WTC11 (cell line): Measurements from ENCODE around the gene TSPAN18.

Experiments used
- ESRRA ChIP-seq: sonication (generic); formaldehyde crosslinking; IDR thresholded peaks from 2 replicates; pipeline ENCODE4 v1.8.1; 2022; ENCODE audit warnings: mild to moderate bottlenecking, missing genetic modification reagents, borderline replicate concordance
- FOXP1 ChIP-seq: sonication (generic); formaldehyde crosslinking; IDR thresholded peaks from 2 replicates; pipeline ENCODE4 v1.8.0; 2022; ENCODE audit warnings: missing genetic modification reagents, mild to moderate bottlenecking, moderate library complexity, borderline replicate concordance
- GRHL2 ChIP-seq: fragments of 250-450 bp; sonication (Bioruptor Pico); IDR thresholded peaks from 2 replicates; pipeline ENCODE4 v1.8.0; 2022; ENCODE audit warnings: mild to moderate bottlenecking, moderate library complexity; ENCODE audit not compliant: insufficient replicate concordance, severe bottlenecking
- NFYB ChIP-seq: sonication (generic); formaldehyde crosslinking; conservative IDR thresholded peaks from 2 replicates; pipeline ENCODE4 v1.8.0; 2022; ENCODE audit warnings: low read depth, missing genetic modification reagents
- NR1H2 ChIP-seq: sonication (generic); formaldehyde crosslinking; IDR thresholded peaks from 2 replicates; pipeline ENCODE4 v1.9.0; 2021; ENCODE audit warnings: mild to moderate bottlenecking, moderate library complexity, missing genetic modification reagents
- SP1 ChIP-seq: sonication (generic); formaldehyde crosslinking; conservative IDR thresholded peaks from 2 replicates; pipeline ENCODE4 v1.8.1; 2022; ENCODE audit warnings: missing genetic modification reagents
- TF ChIP-seq, protein P1 (sequence below): fragments of 200-600 bp; IDR thresholded peaks from 2 replicates; pipeline ENCODE4 v1.8.0; 2022; ENCODE audit warnings: antibody characterized with exemption
- TF ChIP-seq, protein P2 (sequence below): sonication (generic); formaldehyde crosslinking; IDR thresholded peaks from 2 replicates; pipeline ENCODE4 v1.8.0; 2023; ENCODE audit warnings: missing genetic modification reagents, mild to moderate bottlenecking, borderline replicate concordance
- TF ChIP-seq, protein P3 (sequence below): sonication (generic); formaldehyde crosslinking; IDR thresholded peaks from 2 replicates; pipeline ENCODE4 v1.8.0; 2022; ENCODE audit warnings: mild to moderate bottlenecking, missing genetic modification reagents
- TF ChIP-seq, protein P4 (sequence below): sonication (generic); formaldehyde crosslinking; IDR thresholded peaks from 2 replicates; pipeline ENCODE4 v1.8.1; 2023; ENCODE audit warnings: mild to moderate bottlenecking, missing genetic modification reagents, borderline replicate concordance
- TF ChIP-seq, protein P5 (sequence below): sonication (generic); formaldehyde crosslinking; IDR thresholded peaks from 2 replicates; pipeline ENCODE4 v1.8.0; 2022; ENCODE audit warnings: mild to moderate bottlenecking, missing genetic modification reagents

DNA sequence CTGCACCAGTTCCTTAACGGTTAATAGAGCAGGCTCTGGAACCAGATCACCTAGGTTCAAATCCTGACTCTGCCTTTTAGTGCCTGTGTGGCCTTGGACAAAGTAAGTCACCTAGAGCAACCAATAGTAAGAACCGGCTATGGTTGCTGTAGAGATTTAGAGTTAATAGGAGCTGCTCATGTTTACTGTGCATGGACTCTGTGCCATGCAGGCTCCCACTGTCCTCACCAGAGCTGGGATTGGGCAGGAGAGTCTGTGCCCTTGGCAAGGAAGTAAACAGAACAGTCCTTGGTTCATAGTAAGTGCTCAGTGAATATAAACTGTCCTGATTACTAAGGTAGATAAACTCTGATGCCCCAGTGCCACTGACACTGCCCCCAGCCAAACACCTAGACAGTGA lies 225.3 kb downstream of the TSPAN18 start:
- TF ChIP-seq, protein P1, sequence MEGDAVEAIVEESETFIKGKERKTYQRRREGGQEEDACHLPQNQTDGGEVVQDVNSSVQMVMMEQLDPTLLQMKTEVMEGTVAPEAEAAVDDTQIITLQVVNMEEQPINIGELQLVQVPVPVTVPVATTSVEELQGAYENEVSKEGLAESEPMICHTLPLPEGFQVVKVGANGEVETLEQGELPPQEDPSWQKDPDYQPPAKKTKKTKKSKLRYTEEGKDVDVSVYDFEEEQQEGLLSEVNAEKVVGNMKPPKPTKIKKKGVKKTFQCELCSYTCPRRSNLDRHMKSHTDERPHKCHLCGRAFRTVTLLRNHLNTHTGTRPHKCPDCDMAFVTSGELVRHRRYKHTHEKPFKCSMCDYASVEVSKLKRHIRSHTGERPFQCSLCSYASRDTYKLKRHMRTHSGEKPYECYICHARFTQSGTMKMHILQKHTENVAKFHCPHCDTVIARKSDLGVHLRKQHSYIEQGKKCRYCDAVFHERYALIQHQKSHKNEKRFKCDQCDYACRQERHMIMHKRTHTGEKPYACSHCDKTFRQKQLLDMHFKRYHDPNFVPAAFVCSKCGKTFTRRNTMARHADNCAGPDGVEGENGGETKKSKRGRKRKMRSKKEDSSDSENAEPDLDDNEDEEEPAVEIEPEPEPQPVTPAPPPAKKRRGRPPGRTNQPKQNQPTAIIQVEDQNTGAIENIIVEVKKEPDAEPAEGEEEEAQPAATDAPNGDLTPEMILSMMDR = no peak
- TF ChIP-seq GRHL2 (no peak), NR1H2 (no peak), FOXP1 (CRISPR knock-in tag) (no peak), SP1 (CRISPR knock-in tag) (no peak), NFYB (no peak), ESRRA (CRISPR knock-in tag) (no peak)
- TF ChIP-seq, protein P2, sequence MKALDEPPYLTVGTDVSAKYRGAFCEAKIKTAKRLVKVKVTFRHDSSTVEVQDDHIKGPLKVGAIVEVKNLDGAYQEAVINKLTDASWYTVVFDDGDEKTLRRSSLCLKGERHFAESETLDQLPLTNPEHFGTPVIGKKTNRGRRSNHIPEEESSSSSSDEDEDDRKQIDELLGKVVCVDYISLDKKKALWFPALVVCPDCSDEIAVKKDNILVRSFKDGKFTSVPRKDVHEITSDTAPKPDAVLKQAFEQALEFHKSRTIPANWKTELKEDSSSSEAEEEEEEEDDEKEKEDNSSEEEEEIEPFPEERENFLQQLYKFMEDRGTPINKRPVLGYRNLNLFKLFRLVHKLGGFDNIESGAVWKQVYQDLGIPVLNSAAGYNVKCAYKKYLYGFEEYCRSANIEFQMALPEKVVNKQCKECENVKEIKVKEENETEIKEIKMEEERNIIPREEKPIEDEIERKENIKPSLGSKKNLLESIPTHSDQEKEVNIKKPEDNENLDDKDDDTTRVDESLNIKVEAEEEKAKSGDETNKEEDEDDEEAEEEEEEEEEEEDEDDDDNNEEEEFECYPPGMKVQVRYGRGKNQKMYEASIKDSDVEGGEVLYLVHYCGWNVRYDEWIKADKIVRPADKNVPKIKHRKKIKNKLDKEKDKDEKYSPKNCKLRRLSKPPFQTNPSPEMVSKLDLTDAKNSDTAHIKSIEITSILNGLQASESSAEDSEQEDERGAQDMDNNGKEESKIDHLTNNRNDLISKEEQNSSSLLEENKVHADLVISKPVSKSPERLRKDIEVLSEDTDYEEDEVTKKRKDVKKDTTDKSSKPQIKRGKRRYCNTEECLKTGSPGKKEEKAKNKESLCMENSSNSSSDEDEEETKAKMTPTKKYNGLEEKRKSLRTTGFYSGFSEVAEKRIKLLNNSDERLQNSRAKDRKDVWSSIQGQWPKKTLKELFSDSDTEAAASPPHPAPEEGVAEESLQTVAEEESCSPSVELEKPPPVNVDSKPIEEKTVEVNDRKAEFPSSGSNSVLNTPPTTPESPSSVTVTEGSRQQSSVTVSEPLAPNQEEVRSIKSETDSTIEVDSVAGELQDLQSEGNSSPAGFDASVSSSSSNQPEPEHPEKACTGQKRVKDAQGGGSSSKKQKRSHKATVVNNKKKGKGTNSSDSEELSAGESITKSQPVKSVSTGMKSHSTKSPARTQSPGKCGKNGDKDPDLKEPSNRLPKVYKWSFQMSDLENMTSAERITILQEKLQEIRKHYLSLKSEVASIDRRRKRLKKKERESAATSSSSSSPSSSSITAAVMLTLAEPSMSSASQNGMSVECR (CRISPR knock-in tag) = no peak
- TF ChIP-seq, protein P3, sequence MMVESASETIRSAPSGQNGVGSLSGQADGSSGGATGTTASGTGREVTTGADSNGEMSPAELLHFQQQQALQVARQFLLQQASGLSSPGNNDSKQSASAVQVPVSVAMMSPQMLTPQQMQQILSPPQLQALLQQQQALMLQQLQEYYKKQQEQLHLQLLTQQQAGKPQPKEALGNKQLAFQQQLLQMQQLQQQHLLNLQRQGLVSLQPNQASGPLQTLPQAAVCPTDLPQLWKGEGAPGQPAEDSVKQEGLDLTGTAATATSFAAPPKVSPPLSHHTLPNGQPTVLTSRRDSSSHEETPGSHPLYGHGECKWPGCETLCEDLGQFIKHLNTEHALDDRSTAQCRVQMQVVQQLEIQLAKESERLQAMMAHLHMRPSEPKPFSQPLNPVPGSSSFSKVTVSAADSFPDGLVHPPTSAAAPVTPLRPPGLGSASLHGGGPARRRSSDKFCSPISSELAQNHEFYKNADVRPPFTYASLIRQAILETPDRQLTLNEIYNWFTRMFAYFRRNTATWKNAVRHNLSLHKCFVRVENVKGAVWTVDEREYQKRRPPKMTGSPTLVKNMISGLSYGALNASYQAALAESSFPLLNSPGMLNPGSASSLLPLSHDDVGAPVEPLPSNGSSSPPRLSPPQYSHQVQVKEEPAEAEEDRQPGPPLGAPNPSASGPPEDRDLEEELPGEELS (CRISPR knock-in tag) = no peak
- TF ChIP-seq, protein P4, sequence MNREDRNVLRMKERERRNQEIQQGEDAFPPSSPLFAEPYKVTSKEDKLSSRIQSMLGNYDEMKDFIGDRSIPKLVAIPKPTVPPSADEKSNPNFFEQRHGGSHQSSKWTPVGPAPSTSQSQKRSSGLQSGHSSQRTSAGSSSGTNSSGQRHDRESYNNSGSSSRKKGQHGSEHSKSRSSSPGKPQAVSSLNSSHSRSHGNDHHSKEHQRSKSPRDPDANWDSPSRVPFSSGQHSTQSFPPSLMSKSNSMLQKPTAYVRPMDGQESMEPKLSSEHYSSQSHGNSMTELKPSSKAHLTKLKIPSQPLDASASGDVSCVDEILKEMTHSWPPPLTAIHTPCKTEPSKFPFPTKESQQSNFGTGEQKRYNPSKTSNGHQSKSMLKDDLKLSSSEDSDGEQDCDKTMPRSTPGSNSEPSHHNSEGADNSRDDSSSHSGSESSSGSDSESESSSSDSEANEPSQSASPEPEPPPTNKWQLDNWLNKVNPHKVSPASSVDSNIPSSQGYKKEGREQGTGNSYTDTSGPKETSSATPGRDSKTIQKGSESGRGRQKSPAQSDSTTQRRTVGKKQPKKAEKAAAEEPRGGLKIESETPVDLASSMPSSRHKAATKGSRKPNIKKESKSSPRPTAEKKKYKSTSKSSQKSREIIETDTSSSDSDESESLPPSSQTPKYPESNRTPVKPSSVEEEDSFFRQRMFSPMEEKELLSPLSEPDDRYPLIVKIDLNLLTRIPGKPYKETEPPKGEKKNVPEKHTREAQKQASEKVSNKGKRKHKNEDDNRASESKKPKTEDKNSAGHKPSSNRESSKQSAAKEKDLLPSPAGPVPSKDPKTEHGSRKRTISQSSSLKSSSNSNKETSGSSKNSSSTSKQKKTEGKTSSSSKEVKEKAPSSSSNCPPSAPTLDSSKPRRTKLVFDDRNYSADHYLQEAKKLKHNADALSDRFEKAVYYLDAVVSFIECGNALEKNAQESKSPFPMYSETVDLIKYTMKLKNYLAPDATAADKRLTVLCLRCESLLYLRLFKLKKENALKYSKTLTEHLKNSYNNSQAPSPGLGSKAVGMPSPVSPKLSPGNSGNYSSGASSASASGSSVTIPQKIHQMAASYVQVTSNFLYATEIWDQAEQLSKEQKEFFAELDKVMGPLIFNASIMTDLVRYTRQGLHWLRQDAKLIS (CRISPR knock-in tag) = no peak
- TF ChIP-seq, protein P5, sequence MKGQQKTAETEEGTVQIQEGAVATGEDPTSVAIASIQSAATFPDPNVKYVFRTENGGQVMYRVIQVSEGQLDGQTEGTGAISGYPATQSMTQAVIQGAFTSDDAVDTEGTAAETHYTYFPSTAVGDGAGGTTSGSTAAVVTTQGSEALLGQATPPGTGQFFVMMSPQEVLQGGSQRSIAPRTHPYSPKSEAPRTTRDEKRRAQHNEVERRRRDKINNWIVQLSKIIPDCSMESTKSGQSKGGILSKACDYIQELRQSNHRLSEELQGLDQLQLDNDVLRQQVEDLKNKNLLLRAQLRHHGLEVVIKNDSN (CRISPR knock-in tag) = no peak
